Ishikawa (cell line): ENCODE measurements around the gene SLC15A5.

Experiments used
- CEBPB ChIP-seq: IDR thresholded peaks from 2 replicates; pipeline ENCODE4 v1.6.1; 2012
- CREB1 ChIP-seq: IDR thresholded peaks from 2 replicates; pipeline ENCODE4 v1.6.1; 2012; ENCODE audit warnings: low read depth
- EGR1 ChIP-seq: IDR thresholded peaks from 2 replicates; pipeline ENCODE4 v1.6.1; 2012
- EP300 ChIP-seq: IDR thresholded peaks from 2 replicates; pipeline ENCODE4 v1.6.1; 2012; ENCODE audit warnings: borderline replicate concordance
- FOXM1 ChIP-seq: IDR thresholded peaks from 2 replicates; pipeline ENCODE4 v1.6.1; 2012; ENCODE audit warnings: low read depth, borderline replicate concordance
- MAX ChIP-seq: IDR thresholded peaks from 2 replicates; pipeline ENCODE4 v1.6.1; 2012
- NFIC ChIP-seq: IDR thresholded peaks from 2 replicates; pipeline ENCODE4 v1.6.1; 2012
- RAD21 ChIP-seq: IDR thresholded peaks from 2 replicates; pipeline ENCODE4 v1.6.1; 2012; ENCODE audit warnings: low read depth
- REST ChIP-seq: IDR thresholded peaks from 2 replicates; pipeline ENCODE4 v1.6.1; 2012; ENCODE audit warnings: low read depth, mild to moderate bottlenecking
- TAF1 ChIP-seq: IDR thresholded peaks from 2 replicates; pipeline ENCODE4 v1.6.1; 2012; ENCODE audit warnings: low read depth, mild to moderate bottlenecking
- TCF12 ChIP-seq: IDR thresholded peaks from 2 replicates; pipeline ENCODE4 v1.6.1; 2012; ENCODE audit warnings: low read depth
- TEAD4 ChIP-seq: IDR thresholded peaks from 2 replicates; pipeline ENCODE4 v1.6.1; 2012
- YY1 ChIP-seq: IDR thresholded peaks from 2 replicates; pipeline ENCODE4 v1.6.1; 2012; ENCODE audit warnings: low read depth
- ZBTB7A ChIP-seq: IDR thresholded peaks from 2 replicates; pipeline ENCODE4 v1.6.1; 2012; ENCODE audit warnings: low read depth
- TF ChIP-seq, protein P1 (sequence below): IDR thresholded peaks from 2 replicates; pipeline ENCODE4 v1.6.1; 2012

The SLC15A5 gene

GRCh38 chr12:16225692-16226091, 51.8 kb downstream of the SLC15A5 start:
- no peak for TF ChIP-seq EP300
- no peak for TF ChIP-seq TAF1

- TF ChIP-seq MAX (no peak), CEBPB (no peak), YY1 (no peak), REST (no peak), ZBTB7A (no peak), EGR1 (no peak), TAF1 (no peak), EP300 (no peak), RAD21 (no peak)
- TF ChIP-seq, protein P1, sequence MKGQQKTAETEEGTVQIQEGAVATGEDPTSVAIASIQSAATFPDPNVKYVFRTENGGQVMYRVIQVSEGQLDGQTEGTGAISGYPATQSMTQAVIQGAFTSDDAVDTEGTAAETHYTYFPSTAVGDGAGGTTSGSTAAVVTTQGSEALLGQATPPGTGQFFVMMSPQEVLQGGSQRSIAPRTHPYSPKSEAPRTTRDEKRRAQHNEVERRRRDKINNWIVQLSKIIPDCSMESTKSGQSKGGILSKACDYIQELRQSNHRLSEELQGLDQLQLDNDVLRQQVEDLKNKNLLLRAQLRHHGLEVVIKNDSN, result no peak
Observed at GRCh38 chr12:16224196-16224595, 53.3 kb downstream of the SLC15A5 start.

DNA sequence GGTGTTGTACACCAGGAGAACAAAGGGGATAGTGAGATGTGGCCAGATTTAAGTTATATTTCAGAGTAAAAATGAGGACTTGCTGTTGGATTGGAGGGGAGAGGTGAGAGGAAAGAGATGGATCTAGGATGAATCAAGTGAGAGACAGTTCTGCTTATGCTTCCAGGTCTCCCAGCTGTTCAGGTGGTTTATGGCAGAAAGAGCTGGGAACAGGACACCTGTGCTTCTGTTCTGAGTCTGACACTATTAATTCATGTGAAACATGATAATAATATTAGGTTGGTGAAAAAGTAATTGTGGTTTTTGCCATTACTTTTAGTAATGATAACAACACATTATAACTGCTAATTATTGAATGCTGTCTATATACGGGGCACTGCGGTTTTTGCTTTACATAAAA, 55.7 kb downstream of the SLC15A5 start:
- TF ChIP-seq CEBPB, result no peak

DNA sequence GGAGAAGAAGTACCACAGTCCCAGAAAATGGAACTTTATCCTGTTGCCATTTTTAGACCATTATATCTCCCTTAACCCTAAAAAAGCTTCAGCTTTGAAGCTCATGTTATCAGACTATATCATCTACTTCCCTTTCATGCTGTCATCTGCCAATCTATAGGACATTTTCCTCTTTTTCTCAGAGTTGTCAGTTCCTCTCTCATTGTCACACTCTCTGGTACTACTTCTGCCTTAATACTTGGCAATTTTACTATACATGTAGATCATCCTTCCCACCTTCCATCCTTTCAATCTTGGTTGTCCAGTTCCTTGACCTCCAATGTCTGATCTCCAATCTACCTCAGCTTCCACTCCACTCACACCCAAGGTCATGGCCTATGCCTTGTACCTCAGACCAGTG, 57.4 kb downstream of the SLC15A5 start:
- no peak for TF ChIP-seq RAD21
- TF ChIP-seq, protein P1, result no peak
- no peak for TF ChIP-seq TAF1
- TF ChIP-seq EGR1, result no peak
- TF ChIP-seq CEBPB, result no peak
- no peak for TF ChIP-seq TCF12
- no peak for TF ChIP-seq CREB1
- no peak for TF ChIP-seq REST
- no peak for TF ChIP-seq MAX
- no peak for TF ChIP-seq TEAD4
- TF ChIP-seq FOXM1, result no peak
- no peak for TF ChIP-seq ZBTB7A
- TF ChIP-seq NFIC, result no peak
- TF ChIP-seq YY1, result no peak
- TF ChIP-seq EP300, result no peak

DNA sequence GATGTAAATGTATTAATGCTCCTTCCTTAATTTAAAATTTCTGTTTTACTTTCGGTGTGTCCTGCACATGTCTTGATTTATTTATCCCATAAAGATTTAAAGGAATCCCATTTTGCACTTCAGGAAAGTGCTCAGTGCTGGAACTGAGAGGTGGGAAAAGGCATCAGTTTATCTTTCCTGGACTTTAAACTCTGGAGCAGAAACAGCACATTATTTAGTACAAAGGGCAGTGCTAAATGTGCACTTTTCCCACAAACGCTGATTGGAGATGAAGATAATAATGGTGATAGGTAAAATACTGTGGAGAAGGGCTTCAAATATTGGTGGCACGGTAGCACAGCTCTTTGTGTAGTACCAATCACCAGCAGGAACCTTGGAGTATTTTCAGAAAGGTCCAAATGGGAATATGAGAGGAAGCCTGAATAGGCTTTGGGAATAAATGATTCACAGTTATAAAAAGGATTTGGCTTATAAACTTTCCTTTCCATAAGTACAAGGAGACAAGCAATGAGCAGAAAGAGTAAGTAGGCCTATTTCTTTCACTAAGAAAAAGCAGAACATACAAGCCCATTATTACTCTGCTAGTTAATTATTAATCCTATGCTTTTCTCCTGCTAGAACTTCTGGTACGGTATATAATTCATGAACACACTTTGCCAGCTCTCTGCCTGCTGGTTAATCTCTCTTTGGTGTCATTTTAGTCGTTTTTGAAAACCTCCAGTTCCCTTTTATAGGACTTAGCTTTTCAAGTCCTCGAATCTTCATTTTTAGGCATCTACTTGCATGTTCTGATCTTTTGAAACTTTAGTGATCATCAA, 58.3 kb downstream of the SLC15A5 start:
- TF ChIP-seq TEAD4 (no peak), EP300 (no peak)

GRCh38 chr12:16218234-16218633, 59.3 kb downstream of the SLC15A5 start:
- no peak for TF ChIP-seq FOXM1
- TF ChIP-seq, protein P1, result no peak
- no peak for TF ChIP-seq RAD21
- no peak for TF ChIP-seq YY1
- no peak for TF ChIP-seq EGR1
- TF ChIP-seq TEAD4, result no peak
- TF ChIP-seq TCF12, result no peak
- no peak for TF ChIP-seq MAX
- no peak for TF ChIP-seq EP300
- no peak for TF ChIP-seq ZBTB7A
- TF ChIP-seq TAF1, result no peak
- TF ChIP-seq NFIC, result no peak
- no peak for TF ChIP-seq REST
- no peak for TF ChIP-seq CEBPB
- no peak for TF ChIP-seq CREB1
